ENCODE measurements around the gene TEKT2.

- TF ChIP-seq KDM1A (IDR thresholded peaks at IDR 0.05; ENCODE audit: low read depth): no peak
- no peak for TF ChIP-seq NFE2L2 (conservative IDR thresholded peaks at IDR 0.05; ENCODE audit: low read length)
- no peak for TF ChIP-seq CTCF (IDR thresholded peaks at IDR 0.05)
- no peak for TF ChIP-seq POLR2A (IDR thresholded peaks at IDR 0.05; ENCODE audit: low read length)
- no peak for TF ChIP-seq MAX (IDR thresholded peaks at IDR 0.05)
- no peak for TF ChIP-seq USF2 (IDR thresholded peaks at IDR 0.05)
- no peak for TF ChIP-seq EP300 (IDR thresholded peaks at IDR 0.05)
- TF ChIP-seq ZSCAN20 (CRISPR knock-in tag; IDR thresholded peaks at IDR 0.05): no peak
- no peak for TF ChIP-seq EHMT2 (IDR thresholded peaks at IDR 0.05; ENCODE audit: low read depth)
- TF ChIP-seq NR3C1 (IDR thresholded peaks at IDR 0.05): no peak
- no peak for TF ChIP-seq ZFP36 (IDR thresholded peaks at IDR 0.05; ENCODE audit: borderline replicate concordance, partially characterized antibody)
Measured at GRCh38 chr1:36124404-36125128, 40.7 kb downstream of the TEKT2 start.
